ENCODE data around the gene LONRF2. TPM values are rescaled to one million over a fixed set of nuclear protein-coding genes. Genes with fewer than 3 reads are reported as not detected.

Gene LONRF2
- total RNA-seq, 2 experiments from 2014 or later: not detected

- Mint-ChIP-seq H3K27ac (no peak overlapping the region), H3K27me3 (peaks cover 3% of the 10 kb centered on the region), H3K9me3 (no peaks in the 10 kb centered on the region), H3K4me3 (no peak overlapping the region), H3K36me3 (no peaks in the 10 kb centered on the region), H3K4me1 (peaks cover 4% of the 10 kb centered on the region)
- no peak for DNase-seq
Observed at GRCh38 chr2:100273387-100273786, 48.9 kb downstream of the LONRF2 start.

GRCh38 chr2:100272841-100273329 is 49.4 kb downstream of the LONRF2 start:
- peaks cover 4% of the 10 kb centered on the region for H3K4me1 Mint-ChIP-seq
- H3K27me3 Mint-ChIP-seq: peaks cover 3% of the 10 kb centered on the region

GRCh38 chr2:100271210-100271609 is 51.1 kb downstream of the LONRF2 start:
- no peaks in the 10 kb centered on the region for H3K9me3 Mint-ChIP-seq
- H3K36me3 Mint-ChIP-seq: no peaks in the 10 kb centered on the region
- H3K27me3 Mint-ChIP-seq: peaks cover 3% of the 10 kb centered on the region
- no peak overlapping the region for H3K27ac Mint-ChIP-seq
- DNase-seq: no peak
- no peak overlapping the region for H3K4me3 Mint-ChIP-seq
- H3K4me1 Mint-ChIP-seq: peaks cover 4% of the 10 kb centered on the region

More at GRCh38 chr2:100272841-100273329, 49.4 kb downstream of the LONRF2 start:
- Mint-ChIP-seq H3K36me3 (no peaks in the 10 kb centered on the region), H3K27ac (no peak overlapping the region), H3K9me3 (no peaks in the 10 kb centered on the region), H3K4me3 (no peak overlapping the region)
- no peak for DNase-seq

GRCh38 chr2:100270381-100271146 is 51.7 kb downstream of the LONRF2 start:
- DNase-seq: no peak
- H3K27ac Mint-ChIP-seq: no peak overlapping the region
- H3K9me3 Mint-ChIP-seq: no peaks in the 10 kb centered on the region
- no peak overlapping the region for H3K4me3 Mint-ChIP-seq
- H3K4me1 Mint-ChIP-seq: peaks cover 4% of the 10 kb centered on the region
- H3K36me3 Mint-ChIP-seq: no peaks in the 10 kb centered on the region
- H3K27me3 Mint-ChIP-seq: peaks cover 1% of the 10 kb centered on the region

DNA sequence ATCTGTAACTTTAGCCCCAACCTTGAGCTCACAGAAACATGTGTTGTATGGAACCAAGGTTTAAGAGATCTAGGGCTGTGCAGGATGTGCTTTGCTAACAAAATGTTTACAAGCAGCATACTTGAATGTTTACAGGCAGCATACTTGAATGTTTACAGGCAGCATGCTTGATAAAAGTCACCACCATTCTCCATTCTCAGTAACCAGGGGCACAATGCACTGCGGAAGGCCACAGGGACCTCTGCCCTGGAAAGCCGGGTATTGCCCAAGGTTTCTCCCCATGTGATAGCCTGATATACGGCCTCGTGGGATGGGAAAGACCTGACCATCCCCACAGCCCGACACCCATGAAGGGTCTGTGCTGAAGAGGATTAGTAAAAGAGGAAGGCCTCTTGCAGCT is 52.4 kb downstream of the LONRF2 start:
- Mint-ChIP-seq H3K36me3 (no peaks in the 10 kb centered on the region), H3K27ac (no peak overlapping the region), H3K27me3 (no peaks in the 10 kb centered on the region), H3K9me3 (no peaks in the 10 kb centered on the region), H3K4me1 (peaks cover 4% of the 10 kb centered on the region), H3K4me3 (no peak overlapping the region)
- DNase-seq: no peak

GRCh38 chr2:100268986-100269385 is 53.3 kb downstream of the LONRF2 start:
- H3K4me3 Mint-ChIP-seq: no peak overlapping the region

DNA sequence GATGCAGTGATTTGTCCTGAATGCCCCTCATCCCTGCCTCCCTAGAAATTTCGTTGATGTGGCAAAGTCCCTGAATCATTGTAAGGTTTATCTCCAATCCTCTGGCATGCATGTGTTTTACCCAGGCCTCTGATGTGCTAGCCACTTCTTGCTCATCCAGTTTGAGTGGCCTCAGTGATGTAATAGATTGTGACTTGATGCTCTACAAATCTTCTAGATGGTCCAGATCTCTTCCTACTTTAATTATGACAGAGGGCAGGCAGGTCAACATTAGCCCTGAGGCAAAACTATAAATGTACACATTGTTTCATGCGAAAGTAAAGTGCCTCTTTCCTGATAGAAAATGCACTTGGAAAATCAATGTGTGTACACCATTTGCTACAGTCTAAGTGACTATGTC is 54.5 kb downstream of the LONRF2 start:
- Mint-ChIP-seq H3K27ac (no peak overlapping the region), H3K9me3 (no peaks in the 10 kb centered on the region), H3K4me3 (no peak overlapping the region), H3K36me3 (no peaks in the 10 kb centered on the region), H3K4me1 (no peaks in the 10 kb centered on the region), H3K27me3 (no peaks in the 10 kb centered on the region)
- no peak for DNase-seq

More at GRCh38 chr2:100268986-100269385, 53.3 kb downstream of the LONRF2 start:
- H3K4me1 Mint-ChIP-seq: peaks cover 2% of the 10 kb centered on the region
- no peak overlapping the region for H3K27ac Mint-ChIP-seq
- no peaks in the 10 kb centered on the region for H3K9me3 Mint-ChIP-seq
- no peak for DNase-seq
- H3K36me3 Mint-ChIP-seq: no peaks in the 10 kb centered on the region
- H3K27me3 Mint-ChIP-seq: no peaks in the 10 kb centered on the region

DNA sequence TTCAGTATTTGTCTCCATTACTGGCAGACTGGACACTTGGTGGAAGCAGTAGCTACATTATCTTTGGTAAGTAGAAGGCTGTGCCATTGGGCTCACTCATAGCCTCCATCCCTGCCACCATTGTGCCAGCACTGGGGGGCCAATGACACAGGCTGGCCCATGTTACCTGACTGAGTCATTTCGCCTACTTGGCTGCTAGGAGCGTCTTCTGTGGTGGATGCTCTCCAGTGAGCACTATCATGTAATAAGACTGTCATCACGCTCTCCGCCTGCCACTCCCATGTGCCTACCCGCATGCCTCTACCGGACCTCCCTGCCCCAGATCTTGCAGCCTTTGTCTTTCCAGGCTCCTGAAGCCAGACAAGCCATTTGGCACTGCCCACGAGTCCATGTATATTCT is 56.2 kb downstream of the LONRF2 start:
- no peak for DNase-seq
- H3K4me3 Mint-ChIP-seq: no peak overlapping the region
- no peak overlapping the region for H3K27ac Mint-ChIP-seq
- no peaks in the 10 kb centered on the region for H3K27me3 Mint-ChIP-seq
- no peaks in the 10 kb centered on the region for H3K9me3 Mint-ChIP-seq
- H3K36me3 Mint-ChIP-seq: no peaks in the 10 kb centered on the region
- H3K4me1 Mint-ChIP-seq: no peaks in the 10 kb centered on the region

GRCh38 chr2:100265226-100265625 is 57.1 kb downstream of the LONRF2 start:
- no peaks in the 10 kb centered on the region for H3K36me3 Mint-ChIP-seq

GRCh38 chr2:100264651-100265050 is 57.6 kb downstream of the LONRF2 start:
- Mint-ChIP-seq H3K36me3 (no peaks in the 10 kb centered on the region), H3K27me3 (no peaks in the 10 kb centered on the region), H3K4me3 (no peak overlapping the region), H3K4me1 (no peaks in the 10 kb centered on the region), H3K27ac (no peak overlapping the region), H3K9me3 (no peaks in the 10 kb centered on the region)
- no peak for DNase-seq

More at GRCh38 chr2:100265226-100265625, 57.1 kb downstream of the LONRF2 start:
- no peaks in the 10 kb centered on the region for H3K9me3 Mint-ChIP-seq
- DNase-seq: no peak
- H3K27ac Mint-ChIP-seq: no peak overlapping the region
- no peak overlapping the region for H3K4me3 Mint-ChIP-seq
- no peaks in the 10 kb centered on the region for H3K4me1 Mint-ChIP-seq
- no peaks in the 10 kb centered on the region for H3K27me3 Mint-ChIP-seq

GRCh38 chr2:100264121-100264520 is 58.2 kb downstream of the LONRF2 start:
- H3K36me3 Mint-ChIP-seq: no peaks in the 10 kb centered on the region
- DNase-seq: no peak
- no peak overlapping the region for H3K4me3 Mint-ChIP-seq
- H3K9me3 Mint-ChIP-seq: no peaks in the 10 kb centered on the region
- H3K27ac Mint-ChIP-seq: no peak overlapping the region
- no peaks in the 10 kb centered on the region for H3K4me1 Mint-ChIP-seq
- no peaks in the 10 kb centered on the region for H3K27me3 Mint-ChIP-seq

DNA sequence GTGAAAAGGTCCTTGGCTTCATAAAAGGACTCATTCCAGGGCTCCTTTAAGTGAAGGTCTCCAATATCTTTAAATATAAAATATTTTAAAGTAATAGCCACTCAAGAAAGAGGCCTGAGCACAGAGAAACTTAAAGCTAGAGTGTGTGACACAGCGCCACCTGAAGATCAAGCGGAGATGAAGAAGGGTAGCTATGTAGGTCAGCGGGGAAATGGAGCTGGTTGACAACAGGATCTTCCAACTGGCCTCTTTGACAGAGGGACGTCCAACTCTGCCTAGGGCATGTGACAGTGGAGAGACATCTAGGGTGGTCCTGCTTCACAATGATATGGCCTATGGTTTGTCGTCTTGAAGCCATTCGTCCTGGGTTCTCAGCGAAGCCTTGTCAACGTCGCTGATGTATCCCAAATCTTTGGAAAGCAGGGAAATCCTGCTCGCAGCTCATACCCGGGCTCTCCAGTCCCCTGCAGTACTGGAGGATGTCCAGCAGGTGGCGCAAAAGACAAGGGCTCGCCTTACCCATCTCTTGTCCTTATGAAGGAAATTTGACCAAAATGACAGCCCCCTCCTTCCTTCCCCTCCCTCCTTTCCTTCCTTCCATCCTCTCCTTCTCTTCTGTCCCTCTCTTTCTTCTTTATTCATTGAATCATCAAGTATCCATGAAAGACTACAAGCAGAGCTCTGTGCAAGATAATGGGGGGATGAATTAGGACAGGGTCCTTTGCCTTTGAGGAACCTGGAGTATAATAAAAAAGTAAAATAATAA is 59.6 kb downstream of the LONRF2 start:
- Mint-ChIP-seq H3K4me3 (no peak overlapping the region), H3K9me3 (no peaks in the 10 kb centered on the region), H3K4me1 (no peaks in the 10 kb centered on the region), H3K36me3 (no peaks in the 10 kb centered on the region), H3K27ac (no peak overlapping the region), H3K27me3 (no peaks in the 10 kb centered on the region)
- peak; percentile 41 for DNase-seq

DNA sequence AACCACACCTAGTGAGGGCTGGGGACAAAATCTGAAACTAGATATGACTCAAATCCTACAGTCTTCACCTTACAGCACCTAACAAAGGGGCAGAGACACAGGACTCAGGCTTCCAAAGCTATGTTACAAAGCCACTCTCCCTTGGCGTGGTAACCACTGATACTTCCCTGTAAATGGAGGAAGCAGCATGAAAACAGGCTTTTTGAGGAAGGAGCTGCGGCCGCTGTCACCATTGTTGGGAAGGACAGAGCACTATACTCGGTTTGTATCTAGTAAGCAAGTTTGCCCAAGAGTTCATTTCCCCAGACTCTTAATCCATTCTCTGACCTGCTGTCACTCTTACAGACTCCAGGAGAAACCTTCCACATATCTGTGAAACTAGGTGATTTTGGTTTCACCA is 60.3 kb downstream of the LONRF2 start:
- no peaks in the 10 kb centered on the region for H3K36me3 Mint-ChIP-seq
- no peaks in the 10 kb centered on the region for H3K27me3 Mint-ChIP-seq
- H3K9me3 Mint-ChIP-seq: no peaks in the 10 kb centered on the region
- no peak for DNase-seq
- no peak overlapping the region for H3K27ac Mint-ChIP-seq
- H3K4me1 Mint-ChIP-seq: no peaks in the 10 kb centered on the region
- H3K4me3 Mint-ChIP-seq: no peak overlapping the region

- no peak overlapping the region for H3K4me3 Mint-ChIP-seq
- no peaks in the 10 kb centered on the region for H3K9me3 Mint-ChIP-seq
- no peaks in the 10 kb centered on the region for H3K27me3 Mint-ChIP-seq
- no peaks in the 10 kb centered on the region for H3K36me3 Mint-ChIP-seq
- H3K4me1 Mint-ChIP-seq: no peaks in the 10 kb centered on the region
- DNase-seq: no peak
- no peak overlapping the region for H3K27ac Mint-ChIP-seq
Observed at GRCh38 chr2:100260712-100261620, 61.3 kb downstream of the LONRF2 start.

- Mint-ChIP-seq H3K4me1 (no peaks in the 10 kb centered on the region), H3K4me3 (no peak overlapping the region), H3K9me3 (no peaks in the 10 kb centered on the region), H3K27me3 (no peaks in the 10 kb centered on the region), H3K36me3 (no peaks in the 10 kb centered on the region), H3K27ac (no peak overlapping the region)
- DNase-seq: no peak
Observed at GRCh38 chr2:100259106-100259505, 63.2 kb downstream of the LONRF2 start.
